Prostate gland (tissue), 2 donors: Measurements from ENCODE around the gene LBH.

Source experiments
- POLR2AphosphoS5 ChIP-seq: sonication (generic); formaldehyde crosslinking; IDR thresholded peaks from one replicate; pipeline ENCODE4 v1.6.1; 2017; ENCODE audit warnings: antibody characterized with exemption
- TF ChIP-seq, protein P1 (sequence below), 4 experiments: fragments of 200-600 bp in 2 of 4; fragments of 450-650 bp in 2 of 4; sonication (generic) in 2 of 4; IDR thresholded peaks; 1 replicate in 3 of 4; 2 replicates in 1 of 4; pipeline ENCODE4 v1.5.1; 2016 to 2019; ENCODE audit warnings: antibody characterized with exemption in 4 of 4, mild to moderate bottlenecking in 2 of 4, moderate library complexity in 2 of 4

DNA sequence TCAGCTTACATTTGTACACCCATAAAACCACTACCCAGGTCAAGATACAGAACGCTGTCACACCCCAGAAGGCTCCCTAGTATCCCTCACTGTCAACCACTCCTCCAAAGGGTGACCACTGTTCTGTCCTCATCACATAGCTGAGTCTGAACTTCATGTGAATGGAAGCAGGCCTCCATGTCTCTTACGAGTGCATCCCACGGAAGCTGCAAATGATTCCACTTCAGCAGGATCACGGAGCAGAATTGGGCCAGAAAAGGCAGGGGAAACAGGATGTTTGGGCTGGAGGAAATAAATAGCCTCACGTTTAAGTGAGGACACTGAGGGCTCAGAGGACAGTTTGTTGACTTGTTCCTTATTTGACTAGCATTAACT lies 38.4 kb downstream of the LBH start:
- TF ChIP-seq, protein P1, sequence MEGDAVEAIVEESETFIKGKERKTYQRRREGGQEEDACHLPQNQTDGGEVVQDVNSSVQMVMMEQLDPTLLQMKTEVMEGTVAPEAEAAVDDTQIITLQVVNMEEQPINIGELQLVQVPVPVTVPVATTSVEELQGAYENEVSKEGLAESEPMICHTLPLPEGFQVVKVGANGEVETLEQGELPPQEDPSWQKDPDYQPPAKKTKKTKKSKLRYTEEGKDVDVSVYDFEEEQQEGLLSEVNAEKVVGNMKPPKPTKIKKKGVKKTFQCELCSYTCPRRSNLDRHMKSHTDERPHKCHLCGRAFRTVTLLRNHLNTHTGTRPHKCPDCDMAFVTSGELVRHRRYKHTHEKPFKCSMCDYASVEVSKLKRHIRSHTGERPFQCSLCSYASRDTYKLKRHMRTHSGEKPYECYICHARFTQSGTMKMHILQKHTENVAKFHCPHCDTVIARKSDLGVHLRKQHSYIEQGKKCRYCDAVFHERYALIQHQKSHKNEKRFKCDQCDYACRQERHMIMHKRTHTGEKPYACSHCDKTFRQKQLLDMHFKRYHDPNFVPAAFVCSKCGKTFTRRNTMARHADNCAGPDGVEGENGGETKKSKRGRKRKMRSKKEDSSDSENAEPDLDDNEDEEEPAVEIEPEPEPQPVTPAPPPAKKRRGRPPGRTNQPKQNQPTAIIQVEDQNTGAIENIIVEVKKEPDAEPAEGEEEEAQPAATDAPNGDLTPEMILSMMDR (IDR thresholded peaks at IDR 0.05): no peak
- no peak for TF ChIP-seq POLR2AphosphoS5
